ENCODE measurements around the gene LETM1.

- TF ChIP-seq, protein P1, sequence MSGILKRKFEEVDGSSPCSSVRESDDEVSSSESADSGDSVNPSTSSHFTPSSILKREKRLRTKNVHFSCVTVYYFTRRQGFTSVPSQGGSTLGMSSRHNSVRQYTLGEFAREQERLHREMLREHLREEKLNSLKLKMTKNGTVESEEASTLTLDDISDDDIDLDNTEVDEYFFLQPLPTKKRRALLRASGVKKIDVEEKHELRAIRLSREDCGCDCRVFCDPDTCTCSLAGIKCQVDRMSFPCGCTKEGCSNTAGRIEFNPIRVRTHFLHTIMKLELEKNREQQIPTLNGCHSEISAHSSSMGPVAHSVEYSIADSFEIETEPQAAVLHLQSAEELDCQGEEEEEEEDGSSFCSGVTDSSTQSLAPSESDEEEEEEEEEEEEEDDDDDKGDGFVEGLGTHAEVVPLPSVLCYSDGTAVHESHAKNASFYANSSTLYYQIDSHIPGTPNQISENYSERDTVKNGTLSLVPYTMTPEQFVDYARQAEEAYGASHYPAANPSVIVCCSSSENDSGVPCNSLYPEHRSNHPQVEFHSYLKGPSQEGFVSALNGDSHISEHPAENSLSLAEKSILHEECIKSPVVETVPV (CRISPR knock-in tag; IDR thresholded peaks at IDR 0.05) = no peak
- TF ChIP-seq TOX (CRISPR knock-in tag; IDR thresholded peaks at IDR 0.05; ENCODE audit: borderline replicate concordance) (no peak), RARB (CRISPR knock-in tag; IDR thresholded peaks at IDR 0.05) (no peak), TCF4 (CRISPR knock-in tag; IDR thresholded peaks at IDR 0.05; ENCODE audit: borderline replicate concordance) (no peak), ZFP30 (CRISPR knock-in tag; IDR thresholded peaks at IDR 0.05) (no peak), ISL1 (CRISPR knock-in tag; IDR thresholded peaks at IDR 0.05) (no peak), ZNF565 (CRISPR knock-in tag; conservative IDR thresholded peaks at IDR 0.05; ENCODE audit: low read depth) (no peak)
Measured at GRCh38 chr4:1770791-1771231, 85.1 kb downstream of the LETM1 start.

Data from SK-N-SH treated with all-trans-retinoic acid at 6 μM for 48 hours (cell line).